Body of pancreas (tissue), 4 donors: ENCODE data around the gene KCTD5. TPM values are rescaled to one million over a fixed set of nuclear protein-coding genes. Genes with fewer than 3 reads are reported as not detected.
A peak's percentile ranks its signal among the peaks of the same experiment; 100 is the strongest.

ENCODE experiments used
- ATAC-seq: fragments of 150-250 bp; one replicate; pipeline ENCODE4 v1.9.1; 2016
- DNase-seq, 4 donors: peaks; one replicate each; pipeline ENCODE4 v3.0.0-alpha.2; 2019
- H3K27ac ChIP-seq, 4 donors: fragments of 200-600 bp; sonication (generic); 1 replicate in 3 of 4; 2 replicates in 1 of 4; pipeline versions ENCODE4 v1.5.1 to v1.6.1; 2016 to 2019; ENCODE audit warnings: mild to moderate bottlenecking in 1 of 4, mixed read lengths in 1 of 4, moderate library complexity in 1 of 4
- H3K27me3 ChIP-seq, 2 donors: fragments of 200-600 bp; sonication (generic); one replicate each; pipeline ENCODE4 v1.6.0; 2016; ENCODE audit warnings: mild to moderate bottlenecking in 1 of 2
- H3K36me3 ChIP-seq, 2 donors: fragments of 200-600 bp; sonication (generic); replicated peaks in 1 of 2; 2 replicates each; pipeline ENCODE4 v1.5.1; 2016; ENCODE audit warnings: low read depth in 2 of 2; ENCODE audit not compliant: insufficient read depth in 1 of 2
- H3K4me1 ChIP-seq: fragments of 200-600 bp; sonication (generic); one replicate; pipeline ENCODE4 v1.6.0; 2016
- H3K4me3 ChIP-seq, 2 donors: fragments of 200-600 bp; sonication (generic); 1 replicate in 1 of 2; 2 replicates in 1 of 2; pipeline ENCODE4 v1.5.1; 2016 to 2019
- H3K9me3 ChIP-seq, 3 donors: fragments of 200-600 bp; sonication (generic); 1 replicate in 2 of 3; 2 replicates in 1 of 3; pipeline ENCODE4 v1.5.1; 2016
- CTCF ChIP-seq, 7 experiments: fragments of 450-650 bp in 4 of 7; fragments of 200-600 bp in 3 of 7; sonication (generic) in 3 of 7; IDR thresholded peaks; one replicate each; pipeline ENCODE4 v1.5.1; 2016 to 2019; ENCODE audit warnings: antibody characterized with exemption in 7 of 7
- POLR2A ChIP-seq, 3 donors: fragments of 450-650 bp; IDR thresholded peaks; one replicate each; pipeline ENCODE4 v1.6.1; 2016; ENCODE audit warnings: antibody characterized with exemption in 3 of 3, mild to moderate bottlenecking in 2 of 3
- WGBS, 2 donors: methylation state at CpG; one replicate each; pipeline ENCODE4 v1.1.5; 2017; 5-methylcytosine and 5-hydroxymethylcytosine counted together
- intact Hi-C: fragments of 100-400 bp; cut with DNase I; formaldehyde crosslinking; loops from one replicate; pipeline ENCODE4 v1.15.1; 2023
- total RNA-seq, 2 donors: library from RNA; depleted of rRNA; stranded (reverse); fragments of >200 nt; gene quantifications; one replicate each; pipeline ENCODE4 v1.1.0, GENCODE V29; 2016

KCTD5 gene
- total RNA-seq, 2 donors from 2014 or later = 6.2 to 7.3 TPM

GRCh38 chr16:2745961-2746360, 63.6 kb downstream of the KCTD5 start:
- Histone ChIP-seq H3K27me3 (no peaks in the 10 kb centered on the region), H3K4me3 (no peak overlapping the region), H3K9me3 (no peaks in the 10 kb centered on the region), H3K4me1 (peaks cover 13% of the 10 kb centered on the region), H3K36me3 (no peaks in the 10 kb centered on the region), H3K27ac (no peak overlapping the region)
- ATAC-seq = no peak
- no peak for TF ChIP-seq CTCF (IDR thresholded peaks at IDR 0.05)
- no peak for TF ChIP-seq POLR2A (IDR thresholded peaks at IDR 0.05)
- no peak for DNase-seq
- 89 to 93% methylated on average over 9 of the region's 9 CpGs for WGBS, 2 donors
- intact Hi-C loops = no loop called here

- peaks cover 21% of the 10 kb centered on the region for H3K4me1 ChIP-seq
- H3K27me3 ChIP-seq = no peaks in the 10 kb centered on the region
- H3K4me3 ChIP-seq = no peak overlapping the region
- DNase-seq = peak; percentile 57 to 82 (median 68)
- H3K9me3 ChIP-seq = no peaks in the 10 kb centered on the region
- no peaks in the 10 kb centered on the region for H3K36me3 ChIP-seq
- intact Hi-C loops = no loop called here
- TF ChIP-seq POLR2A (IDR thresholded peaks at IDR 0.05) = no peak
- TF ChIP-seq CTCF (IDR thresholded peaks at IDR 0.05) = no peak
- H3K27ac ChIP-seq = peak overlapping the region in 3 of 4 donors; percentile 28 to 45 (median 39)
- WGBS, 2 donors = 32 to 52% methylated on average over 6 of the region's 7 CpGs
- ATAC-seq = no peak
Measured at GRCh38 chr16:2748757-2749455, 66.6 kb downstream of the KCTD5 start.

- ATAC-seq (no peak), DNase-seq (no peak)
- TF ChIP-seq POLR2A (IDR thresholded peaks at IDR 0.05) = no peak
- TF ChIP-seq CTCF (IDR thresholded peaks at IDR 0.05) = no peak
- Histone ChIP-seq H3K27me3 (no peaks in the 10 kb centered on the region), H3K36me3 (no peaks in the 10 kb centered on the region), H3K9me3 (no peaks in the 10 kb centered on the region), H3K4me1 (peaks cover 26% of the 10 kb centered on the region), H3K4me3 (no peak overlapping the region), H3K27ac (peak overlapping the region in 1 of 4 donors; percentile 45)
- 99 to 100% methylated on average over 5 of the region's 5 CpGs for WGBS, 2 donors
- intact Hi-C loops = no loop called here
Measured at GRCh38 chr16:2749476-2749875, 67.2 kb downstream of the KCTD5 start.

- no peaks in the 10 kb centered on the region for H3K9me3 ChIP-seq
- no peak for ATAC-seq
- no peak overlapping the region for H3K27ac ChIP-seq
- no peaks in the 10 kb centered on the region for H3K27me3 ChIP-seq
- H3K4me3 ChIP-seq = no peak overlapping the region
- peaks cover 30% of the 10 kb centered on the region for H3K4me1 ChIP-seq
- intact Hi-C loops = no loop called here
- 95 to 98% methylated on average over 6 of the region's 6 CpGs for WGBS, 2 donors
- no peak for DNase-seq
- H3K36me3 ChIP-seq = no peaks in the 10 kb centered on the region
- TF ChIP-seq POLR2A (IDR thresholded peaks at IDR 0.05) = no peak
Measured at GRCh38 chr16:2749936-2750335, 67.6 kb downstream of the KCTD5 start.

GRCh38 chr16:2751577-2752034, 69.3 kb downstream of the KCTD5 start:
- Histone ChIP-seq H3K4me1 (peaks cover 47% of the 10 kb centered on the region), H3K27ac (peak overlapping the region; percentile 94 to 100 (median 98)), H3K9me3 (no peaks in the 10 kb centered on the region), H3K4me3 (no peak overlapping the region), H3K27me3 (no peaks in the 10 kb centered on the region), H3K36me3 (no peaks in the 10 kb centered on the region)
- peak in 1 of 4 donors; percentile 37 for DNase-seq
- WGBS, 2 donors = 59 to 60% methylated on average over 13 to 23 of the region's 23 CpGs
- no peak for TF ChIP-seq POLR2A (IDR thresholded peaks at IDR 0.05)
- no peak for TF ChIP-seq CTCF (IDR thresholded peaks at IDR 0.05)
- intact Hi-C loops = no loop called here
- ATAC-seq = no peak
